Heart left ventricle (tissue), 13 donors: ENCODE data around the gene FBXO3.

Source experiments
- CTCF ChIP-seq, 12 donors: fragments of 200-600 bp; sonication (generic) in 4 of 12; IDR thresholded peaks; one replicate each; pipeline versions ENCODE4 v1.5.0 to v1.8.0; 2018 to 2022; ENCODE audit warnings: antibody characterized with exemption in 12 of 12, mild to moderate bottlenecking in 5 of 12
- POLR2A ChIP-seq, 2 donors: fragments of 450-650 bp; IDR thresholded peaks; one replicate each; pipeline ENCODE4 v1.6.1; 2017; ENCODE audit warnings: antibody characterized with exemption in 2 of 2, mild to moderate bottlenecking in 2 of 2, moderate library complexity in 2 of 2
- donor health status: ischemic (EF 13 %, LVEDD 7.1; RV severe dilation, severe dysfunction).
- donor health status: DM: no; HTN: yes; CAD: no.
- donor health status: DM: no; HTN: no; CAD: no.
- donor health status: ischemic (EF 25% LVEDD 6.9; RV normal size, moderate dysfunction).
- donor health status: ischemic (EF 25% LVEDD 5.7; RV mildly dilated, moderate dysfunction).
- donor health status: ischemic (EF 35%, LVEDD 5.7; RV mildly dilated, moderate dysfunction).
- donor health status: nonischemic (EF 11% LVEDD 7.7; RV severe dilation, severe dysfunction).
- donor health status: DM: yes; HTN: yes; CAD: no.
- donor health status: PGD.
- donor health status: ischemic (EF 29% LVEDD 5.4; RV normal size, mild dysfunction).
- donor health status: nonischemic (EF 23%, LVEDD 6.1; RV moderate dilation, normal function).

DNA sequence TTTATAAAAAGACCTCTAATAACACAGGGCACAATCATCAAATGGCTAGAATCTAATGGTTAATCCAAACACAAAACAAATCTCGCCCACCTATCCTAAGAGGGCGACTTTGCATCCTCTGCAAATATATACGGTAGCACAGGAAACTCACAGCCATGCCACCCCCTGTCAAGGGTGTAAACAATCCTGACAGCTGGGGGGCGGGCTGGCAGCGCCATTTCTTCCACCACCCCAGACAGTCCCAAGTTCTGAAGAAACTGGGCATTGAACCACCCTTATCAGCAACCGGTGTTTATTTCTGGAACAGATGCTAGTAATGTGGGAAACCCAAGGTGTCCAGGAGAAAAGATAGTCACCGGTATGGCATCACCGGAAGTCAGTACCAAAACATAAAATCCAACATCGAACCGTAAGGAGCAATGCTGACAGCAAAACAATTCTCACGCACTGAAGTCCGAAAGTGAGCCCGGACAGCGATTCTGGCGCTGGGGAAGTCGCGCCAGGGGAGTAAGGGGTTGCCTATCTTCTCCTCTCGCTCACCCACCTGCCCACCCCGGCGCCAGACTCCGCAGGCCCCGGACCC is 825 bp downstream of the FBXO3 start:
- peak in 1 of 12 donors; percentile 10 for TF ChIP-seq CTCF (IDR thresholded peaks at IDR 0.05)
- TF ChIP-seq POLR2A (IDR thresholded peaks at IDR 0.05) = no peak
